GM18519 (cell line): ENCODE measurements around the gene EIF5AL1.
"Not testable (repeated sequence)": the region's sequence is repeated elsewhere in the genome, so short reads cannot be mapped to it uniquely, and the experiment has no call there.

Experiments
- ATAC-seq: cut with Tn5 transposase; IDR thresholded peaks from one replicate; pipeline ENCODE4 v1.9.1; 2021; ENCODE audit warnings: mild to moderate bottlenecking, moderate library complexity; ENCODE audit not compliant: unreplicated experiment, low FRiP score

Gene EIF5AL1

GRCh38 chr10:79552143-79552542 lies 39.8 kb downstream of the EIF5AL1 start:
- ATAC-seq, result no peak

DNA sequence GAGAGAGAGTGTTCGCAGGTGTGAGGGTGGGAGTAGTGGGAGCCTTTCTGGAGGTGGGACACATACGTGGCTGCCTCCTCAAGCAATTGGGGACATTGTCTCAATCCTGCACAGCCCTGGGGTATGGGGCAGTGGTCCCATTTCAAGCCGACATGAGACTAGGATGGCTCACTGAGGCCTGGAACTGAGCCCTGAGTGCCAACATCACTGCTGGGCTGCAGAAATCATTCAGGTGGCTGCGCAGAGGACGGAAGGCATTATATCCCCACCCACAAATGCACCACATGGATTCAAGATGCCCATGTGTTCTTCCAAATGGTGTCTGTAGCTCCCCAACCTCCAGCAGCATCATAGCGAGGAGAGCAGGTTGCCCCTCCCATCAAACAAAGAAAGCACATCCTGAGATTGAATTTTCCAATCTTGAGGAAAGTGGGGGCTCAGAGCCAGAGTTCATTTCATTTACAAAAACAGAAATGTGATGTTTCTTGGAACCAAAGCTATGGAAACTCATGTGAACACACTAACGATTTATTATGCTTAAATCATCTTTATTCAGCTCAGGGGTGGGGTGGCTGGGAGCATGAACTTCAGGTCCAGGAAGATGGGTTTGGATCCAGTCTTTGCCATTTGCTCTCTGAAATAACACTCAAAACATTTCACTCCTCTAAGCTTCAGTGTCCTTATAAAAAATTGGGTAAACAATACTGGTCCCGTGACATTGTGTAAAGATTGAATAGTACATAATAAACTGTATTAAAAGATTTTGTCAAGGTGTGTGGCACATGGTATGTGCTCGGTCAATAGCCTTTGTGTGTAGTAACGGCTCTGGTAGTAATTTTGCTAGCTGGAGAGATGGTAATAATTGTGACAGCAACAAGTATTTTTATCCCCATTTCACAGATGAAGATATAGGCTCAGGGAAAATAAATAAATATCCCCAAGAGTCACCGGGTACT lies 43.3 kb downstream of the EIF5AL1 start:
- no peak for ATAC-seq

DNA sequence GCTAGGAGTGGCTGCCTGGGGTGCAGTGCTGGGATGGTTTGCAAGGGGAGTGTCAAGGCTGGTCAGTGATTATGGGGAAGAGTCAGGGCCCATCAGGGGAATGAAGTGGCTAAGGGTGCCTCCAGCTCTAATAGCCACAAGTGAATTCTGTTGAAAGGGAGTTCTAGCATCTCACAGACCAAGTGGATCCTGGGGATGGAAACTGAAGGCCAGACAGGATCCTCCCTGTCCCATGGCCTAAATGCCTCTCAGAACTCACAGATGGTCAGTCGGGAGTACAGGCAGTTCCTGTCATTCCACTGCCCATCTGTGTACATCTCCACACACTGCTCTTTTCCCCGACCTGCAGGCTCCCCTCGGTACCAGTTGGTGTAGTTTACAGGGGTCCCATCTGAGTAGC lies 44.6 kb downstream of the EIF5AL1 start:
- not testable (repeated sequence) for ATAC-seq

- no peak for ATAC-seq
These were observed 47.4 kb downstream of the EIF5AL1 start for GRCh38 chr10:79559726-79560125.

DNA sequence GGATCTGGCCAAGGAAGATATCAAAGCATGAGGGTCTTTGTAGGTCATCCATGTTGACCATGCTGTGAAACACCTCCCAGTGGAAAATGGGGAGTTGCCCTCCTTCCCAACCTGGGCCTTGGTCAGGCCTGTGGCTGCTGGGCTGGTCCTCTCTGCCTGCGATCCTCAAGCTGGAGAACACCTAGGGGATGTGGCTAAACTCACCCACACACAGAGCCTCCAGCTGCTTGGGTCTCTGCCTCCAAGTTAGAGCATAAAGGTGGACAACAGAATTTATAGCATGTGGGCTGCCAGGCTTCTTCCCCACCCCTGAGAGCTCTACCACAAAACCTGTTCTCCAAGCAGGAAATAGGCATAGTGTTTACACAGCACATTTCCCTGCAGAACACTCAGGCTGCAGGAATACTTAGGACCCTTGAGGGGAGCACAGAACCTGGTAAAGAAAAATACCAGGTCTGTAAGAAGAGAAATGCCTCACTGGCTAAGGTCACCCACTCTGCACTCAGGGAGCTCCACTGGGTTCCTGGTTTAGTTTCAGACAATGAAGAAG lies 47.9 kb downstream of the EIF5AL1 start, which contains the start of gene SFTPA2:
Gene SFTPA2 (minus strand): TSS at position 248 of the 550 bp plus-strand sequence. CDS start 924 bp downstream, outside the sequence.
- no peak for ATAC-seq

DNA sequence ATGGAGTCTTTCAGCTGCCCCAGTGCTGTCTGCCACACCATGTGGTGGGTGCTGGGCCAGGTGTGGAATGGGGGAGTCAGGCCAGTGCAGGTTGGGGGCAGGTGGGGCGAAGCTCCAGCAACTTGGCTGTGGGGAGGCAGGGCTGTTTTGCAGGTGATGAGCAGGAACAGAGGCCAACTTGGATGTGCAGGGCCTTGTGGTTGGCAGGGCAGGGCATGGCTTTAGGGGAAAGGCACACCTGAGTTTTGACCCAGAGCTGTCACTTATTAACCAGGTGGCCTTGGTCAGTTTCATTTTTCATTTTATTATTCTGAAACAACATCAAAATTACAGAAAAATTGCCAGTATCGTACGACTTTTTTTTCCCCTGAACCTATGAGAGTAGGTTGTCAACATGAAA lies 48.9 kb downstream of the EIF5AL1 start:
- no peak for ATAC-seq

GRCh38 chr10:79562135-79562756 lies 49.9 kb downstream of the EIF5AL1 start:
- ATAC-seq, result peak; percentile 59

- ATAC-seq, result no peak
These were observed 51.1 kb downstream of the EIF5AL1 start for GRCh38 chr10:79563426-79563825.
